GM12878 (cell line): ENCODE results near the gene MYT1. TPM values are rescaled to one million over a fixed set of nuclear protein-coding genes. Genes with fewer than 3 reads are reported as not detected.

Experiments used
- ATAC-seq: fragments of 200-7000 bp; cut with Tn5 transposase; 3 replicates; pipeline ENCODE4 v1.9.1; 2020; ENCODE audit warnings: mild to moderate bottlenecking, moderate library complexity
- BruUV-seq: library from RNA; stranded (reverse); fragments of 400-500 nt; replicated peaks from 2 replicates; lab custom pipeline; 2021; lab: Mats Ljungman, UMichigan
- CTCF ChIA-PET: fragments of 300-600 bp; sonication (Branson Sonifier 250); formaldehyde crosslinking; extraction: SDS; loops from one replicate; lab custom pipeline; 2021; ENCODE audit warnings: inconsistent platforms; lab: Yijun Ruan, JAX
- POLR2A ChIA-PET: fragments of 350-600 bp; formaldehyde crosslinking; extraction: SDS; loops from one replicate; lab custom pipeline; 2021; ENCODE audit warnings: inconsistent platforms; lab: Charles Lee
- RAD21 ChIA-PET: fragments of 300-600 bp; sonication (Branson Sonifier 250); formaldehyde crosslinking; loops from one replicate; lab custom pipeline; 2023; ENCODE audit warnings: antibody characterized with exemption; ENCODE audit not compliant: unreplicated experiment; lab: Charles Lee
- SMC1A ChIA-PET: fragments of 300-600 bp; sonication (Branson Sonifier 250); formaldehyde crosslinking; loops from one replicate; lab custom pipeline; 2023; ENCODE audit not compliant: unreplicated experiment, uncharacterized antibody; lab: Charles Lee
- DNase-seq: peaks from one replicate; pipeline ENCODE4 v3.0.0-alpha.2; 2011; ENCODE audit warnings: low read depth, low spot score
- FAIRE-seq: peaks from 3 replicates; lab custom pipeline; 2011; peaks lifted over from hg19 to GRCh38; lab: Jason Lieb, UNC
- H2AFZ ChIP-seq: 2 replicates; pipeline ENCODE4 v1.6.0; 2011; ENCODE audit warnings: low read depth, low read length, control low read depth; ENCODE audit not compliant: control insufficient read depth
- H3K27ac ChIP-seq: 2 replicates; pipeline ENCODE4 v1.5.1; 2011; ENCODE audit warnings: control low read depth; ENCODE audit not compliant: control insufficient read depth, insufficient read depth
- H3K27me3 ChIP-seq, 2 experiments: replicated peaks in 1 of 2; 2 replicates each; pipeline versions ENCODE4 v1.6.0 to v1.6.1; 2011; ENCODE audit warnings: low read length in 1 of 2; ENCODE audit not compliant: control insufficient read depth in 2 of 2, insufficient read depth in 2 of 2
- H3K36me3 ChIP-seq, 2 experiments: 2 replicates each; pipeline ENCODE4 v1.5.1; 2011; ENCODE audit warnings: low read length in 1 of 2; ENCODE audit not compliant: control insufficient read depth in 2 of 2, insufficient read depth in 2 of 2
- H3K4me1 ChIP-seq: 2 replicates; pipeline ENCODE4 v1.6.1; 2011; ENCODE audit warnings: mild to moderate bottlenecking, low read length, moderate library complexity, mixed read lengths; ENCODE audit not compliant: control insufficient read depth, insufficient read depth
- H3K4me2 ChIP-seq: 2 replicates; pipeline ENCODE4 v1.6.0; 2011; ENCODE audit warnings: control low read depth; ENCODE audit not compliant: control insufficient read depth, insufficient read depth
- H3K4me3 ChIP-seq: fragments of 200-600 bp; sonication (generic); 2 replicates; pipeline ENCODE4 v1.5.1; 2016
- H3K79me2 ChIP-seq: 2 replicates; pipeline ENCODE4 v1.6.0; 2011; ENCODE audit warnings: low read length; ENCODE audit not compliant: control insufficient read depth, insufficient read depth
- H3K9ac ChIP-seq: 2 replicates; pipeline ENCODE4 v1.8.0; 2011; ENCODE audit warnings: low read length, control low read depth, mixed read lengths; ENCODE audit not compliant: control insufficient read depth, insufficient read depth
- H3K9me3 ChIP-seq: replicated peaks from 3 replicates; pipeline ENCODE4 v1.5.1; 2011; ENCODE audit warnings: mild to moderate bottlenecking, low read length; ENCODE audit not compliant: control insufficient read depth, insufficient read depth
- H4K20me1 ChIP-seq: 2 replicates; pipeline ENCODE4 v1.6.0; 2011; ENCODE audit not compliant: control insufficient read depth, insufficient read depth
- BCL3 ChIP-seq: IDR thresholded peaks from 2 replicates; pipeline ENCODE4 v1.6.1; 2011; ENCODE audit warnings: borderline replicate concordance, low read depth, mild to moderate bottlenecking, moderate library complexity, low read length; ENCODE audit not compliant: insufficient read depth, poor library complexity, severe bottlenecking
- LARP7 ChIP-seq: fragments of 450-650 bp; IDR thresholded peaks from 2 replicates; pipeline ENCODE4 v1.6.1; 2017; ENCODE audit warnings: mild to moderate bottlenecking
- MEF2A ChIP-seq: IDR thresholded peaks from 2 replicates; pipeline ENCODE4 v1.6.1; 2011; ENCODE audit warnings: low read depth, mild to moderate bottlenecking, low read length, moderate library complexity; ENCODE audit not compliant: insufficient read depth
- MEF2B ChIP-seq: fragments of 450-650 bp; IDR thresholded peaks from 2 replicates; pipeline ENCODE4 v1.6.1; 2018; ENCODE audit warnings: mild to moderate bottlenecking, moderate library complexity; ENCODE audit not compliant: partially characterized antibody, poor library complexity, severe bottlenecking
- NBN ChIP-seq: fragments of 450-650 bp; IDR thresholded peaks from 2 replicates; pipeline ENCODE4 v1.6.1; 2016
- PAX8 ChIP-seq: fragments of 450-650 bp; IDR thresholded peaks from 2 replicates; pipeline ENCODE4 v1.6.1; 2017; ENCODE audit warnings: mild to moderate bottlenecking, moderate library complexity
- RCOR1 ChIP-seq: conservative IDR thresholded peaks from 2 replicates; pipeline ENCODE4 v1.6.1; 2012; ENCODE audit warnings: low read depth, low read length, improper control_type of control experiment
- SIX5 ChIP-seq: IDR thresholded peaks from 2 replicates; pipeline ENCODE4 v1.6.1; 2011; ENCODE audit warnings: mild to moderate bottlenecking, low read depth, low read length, moderate library complexity; ENCODE audit not compliant: severe bottlenecking
- SUZ12 ChIP-seq: fragments of 200-600 bp; sonication (generic); IDR thresholded peaks from one replicate; pipeline ENCODE4 v1.6.1; 2018; ENCODE audit warnings: antibody characterized with exemption, mild to moderate bottlenecking; ENCODE audit not compliant: unreplicated experiment
- TARDBP ChIP-seq: IDR thresholded peaks from 2 replicates; pipeline ENCODE4 v1.6.1; 2016; ENCODE audit warnings: borderline replicate concordance
- ZBED1 ChIP-seq: IDR thresholded peaks from 2 replicates; pipeline ENCODE4 v1.6.1; 2016; ENCODE audit warnings: borderline replicate concordance
- ZNF24 ChIP-seq: fragments of 450-650 bp; IDR thresholded peaks from 2 replicates; pipeline ENCODE4 v1.6.1; 2017; ENCODE audit warnings: antibody characterized with exemption, mild to moderate bottlenecking
- ZNF622 ChIP-seq: fragments of 450-650 bp; IDR thresholded peaks from 2 replicates; pipeline ENCODE4 v1.6.1; 2017; ENCODE audit warnings: mild to moderate bottlenecking, inconsistent platforms
- WGBS: methylation state at CpG from one replicate; pipeline ENCODE4 v1.1.6; 2016; ENCODE audit warnings: low lambda C conversion rate; ENCODE audit not compliant: insufficient replicate concordance, insufficient coverage; ENCODE audit errors: missing lambda C conversion rate; 5-methylcytosine and 5-hydroxymethylcytosine counted together
- in situ Hi-C: fragments of 300-500 bp; cut with MboI; formaldehyde crosslinking; loops from 9 replicates; pipeline ENCODE4 v1.14.3; 2018; ENCODE audit warnings: mixed read lengths
- intact Hi-C: fragments of 100-400 bp; cut with micrococcal nuclease; formaldehyde crosslinking; loops from one replicate; pipeline ENCODE4 v1.14.2; 2022; ENCODE audit not compliant: unreplicated experiment
- polyA plus RNA-seq, 11 experiments: library from polyadenylated mRNA; depleted of rRNA in 4 of 11; unstranded in 6 of 11; stranded (reverse) in 5 of 11; fragments of >200 nt; fragmentation: Nextera tagmentation in 4 of 11; fragmentation: Illumina TruSeq in 1 of 11; extraction: Ambion mirVana in 4 of 11; extraction: Trizol in 1 of 11; gene quantifications; 1 replicate in 1 of 11; 2 replicates in 10 of 11; pipeline versions ENCODE4 v1.2.1 to v1.2.3, GENCODE V29; 2011 to 2016; ENCODE audit warnings: inconsistent platforms in 2 of 11, missing spikeins in 2 of 11, low read depth in 1 of 11
- total RNA-seq, 4 experiments: library from RNA; depleted of rRNA in 3 of 4; stranded (reverse); fragments of >200 nt in 3 of 4; fragmentation: Illumina TruSeq in 1 of 4; extraction: Trizol in 1 of 4; gene quantifications; 2 replicates each; pipeline versions ENCODE4 v1.2.1 to v1.2.3, GENCODE V29; 2013 to 2021
- TF ChIP-seq, protein P1 (sequence below): IDR thresholded peaks from 2 replicates; pipeline ENCODE4 v1.6.1; 2012; ENCODE audit warnings: mild to moderate bottlenecking, low read depth, low read length

Gene MYT1
- total and polyA plus RNA-seq, 10 of the 15 experiments (the other 5 are each of a cell fraction or from before 2014, with no cell fraction given), result 0.01 to 0.10 TPM; not detected in 8

DNA sequence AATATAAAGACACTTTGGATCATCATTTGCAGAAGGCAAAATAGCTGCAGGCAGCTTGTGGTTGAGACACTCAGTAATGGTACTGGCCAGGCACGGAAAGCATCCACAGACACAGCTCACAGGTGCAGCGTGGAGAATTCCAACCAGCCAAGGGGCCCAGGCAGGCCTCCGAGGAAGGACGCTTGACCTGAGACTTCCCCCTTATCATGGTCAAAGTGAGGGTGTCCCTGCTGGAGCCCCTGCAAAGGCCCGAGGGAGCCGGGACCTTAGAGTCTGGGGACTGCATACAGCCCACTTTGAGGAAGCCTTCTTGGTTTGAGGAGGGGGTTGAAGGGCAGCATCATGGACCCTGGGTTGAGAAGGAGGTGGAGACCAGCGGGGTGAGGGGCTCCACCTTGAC lies 15.1 kb upstream of the MYT1 start:
- Histone ChIP-seq H3K4me2 (no peak overlapping the region), H3K9me3 (peaks cover 5% of the 10 kb centered on the region; the same call in 2 of the 3 replicates), H3K9ac (no peak overlapping the region), H4K20me1 (no peaks in the 10 kb centered on the region), H3K4me3 (no peak overlapping the region), H3K79me2 (no peaks in the 10 kb centered on the region), H3K36me3 (no peaks in the 10 kb centered on the region), H3K27me3 (no peaks in the 10 kb centered on the region), H2AFZ (no peak overlapping the region), H3K4me1 (no peaks in the 10 kb centered on the region), H3K27ac (no peak overlapping the region)
- ChIA-PET CTCF (no interaction called here), POLR2A (no interaction called here), RAD21 (no interaction called here), SMC1A (no interaction called here)
- no peak for FAIRE-seq
- BruUV-seq, result no TSS peak
- no peak for ATAC-seq
- 54% methylated on average over 7 of the region's 7 CpGs for WGBS
- no peak for DNase-seq
- in situ Hi-C loops, result no loop called here
- intact Hi-C loops, result no loop called here
- TF ChIP-seq ZBED1 (no peak), PAX8 (no peak)

DNA sequence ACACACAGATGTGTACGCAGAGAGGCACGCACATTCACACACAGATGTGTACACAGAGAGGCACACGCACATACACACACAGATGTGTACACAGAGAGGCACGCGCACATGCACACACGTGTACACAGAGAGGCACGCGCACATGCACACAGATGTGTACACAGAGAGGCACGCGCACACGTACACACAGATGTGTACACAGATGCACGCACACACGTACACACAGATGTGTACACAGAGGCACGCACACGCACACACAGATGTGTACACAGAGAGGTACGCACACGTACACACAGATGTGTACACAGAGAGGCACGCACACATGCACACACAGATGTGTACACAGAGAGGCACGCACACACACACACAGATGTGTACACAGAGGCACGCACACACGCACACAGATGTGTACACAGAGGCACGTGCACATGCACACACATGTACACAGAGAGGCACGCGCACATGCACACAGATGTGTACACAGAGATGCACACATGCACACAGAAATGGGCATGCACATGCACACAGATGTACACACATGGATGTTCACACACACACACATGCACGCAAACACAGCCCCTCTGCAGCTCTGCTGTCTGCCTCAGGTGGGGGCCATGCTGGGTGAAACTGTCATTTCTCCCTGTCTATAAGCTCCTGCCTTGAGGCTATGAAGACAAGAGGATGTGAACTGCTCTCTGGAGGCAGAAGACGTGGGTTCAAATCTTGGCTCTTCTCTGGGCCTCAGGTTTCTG lies 14.3 kb upstream of the MYT1 start:
- H3K9ac ChIP-seq, result no peak overlapping the region
- no peaks in the 10 kb centered on the region for H4K20me1 ChIP-seq
- in situ Hi-C loops, result no loop called here
- 76% methylated on average over 25 of the region's 26 CpGs for WGBS
- no peaks in the 10 kb centered on the region for H3K27me3 ChIP-seq
- no peak overlapping the region for H3K4me2 ChIP-seq
- no peaks in the 10 kb centered on the region for H3K36me3 ChIP-seq
- ChIA-PET POLR2A (no interaction called here), CTCF (no interaction called here), RAD21 (no interaction called here), SMC1A (no interaction called here)
- BruUV-seq, result no TSS peak
- H3K4me3 ChIP-seq, result no peak overlapping the region
- no peak for DNase-seq
- FAIRE-seq, result no peak
- no peak overlapping the region for H3K27ac ChIP-seq
- H2AFZ ChIP-seq, result no peak overlapping the region
- H3K79me2 ChIP-seq, result no peaks in the 10 kb centered on the region
- intact Hi-C loops, result no loop called here
- no peak for ATAC-seq
- no peaks in the 10 kb centered on the region for H3K4me1 ChIP-seq
- peaks cover 5% of the 10 kb centered on the region; the same call in 2 of the 3 replicates for H3K9me3 ChIP-seq
- TF ChIP-seq MEF2A, result no peak
- no peak for TF ChIP-seq SUZ12
- TF ChIP-seq RCOR1, result no peak
- TF ChIP-seq, protein P1, sequence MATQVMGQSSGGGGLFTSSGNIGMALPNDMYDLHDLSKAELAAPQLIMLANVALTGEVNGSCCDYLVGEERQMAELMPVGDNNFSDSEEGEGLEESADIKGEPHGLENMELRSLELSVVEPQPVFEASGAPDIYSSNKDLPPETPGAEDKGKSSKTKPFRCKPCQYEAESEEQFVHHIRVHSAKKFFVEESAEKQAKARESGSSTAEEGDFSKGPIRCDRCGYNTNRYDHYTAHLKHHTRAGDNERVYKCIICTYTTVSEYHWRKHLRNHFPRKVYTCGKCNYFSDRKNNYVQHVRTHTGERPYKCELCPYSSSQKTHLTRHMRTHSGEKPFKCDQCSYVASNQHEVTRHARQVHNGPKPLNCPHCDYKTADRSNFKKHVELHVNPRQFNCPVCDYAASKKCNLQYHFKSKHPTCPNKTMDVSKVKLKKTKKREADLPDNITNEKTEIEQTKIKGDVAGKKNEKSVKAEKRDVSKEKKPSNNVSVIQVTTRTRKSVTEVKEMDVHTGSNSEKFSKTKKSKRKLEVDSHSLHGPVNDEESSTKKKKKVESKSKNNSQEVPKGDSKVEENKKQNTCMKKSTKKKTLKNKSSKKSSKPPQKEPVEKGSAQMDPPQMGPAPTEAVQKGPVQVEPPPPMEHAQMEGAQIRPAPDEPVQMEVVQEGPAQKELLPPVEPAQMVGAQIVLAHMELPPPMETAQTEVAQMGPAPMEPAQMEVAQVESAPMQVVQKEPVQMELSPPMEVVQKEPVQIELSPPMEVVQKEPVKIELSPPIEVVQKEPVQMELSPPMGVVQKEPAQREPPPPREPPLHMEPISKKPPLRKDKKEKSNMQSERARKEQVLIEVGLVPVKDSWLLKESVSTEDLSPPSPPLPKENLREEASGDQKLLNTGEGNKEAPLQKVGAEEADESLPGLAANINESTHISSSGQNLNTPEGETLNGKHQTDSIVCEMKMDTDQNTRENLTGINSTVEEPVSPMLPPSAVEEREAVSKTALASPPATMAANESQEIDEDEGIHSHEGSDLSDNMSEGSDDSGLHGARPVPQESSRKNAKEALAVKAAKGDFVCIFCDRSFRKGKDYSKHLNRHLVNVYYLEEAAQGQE, result no peak
- no peak for TF ChIP-seq ZNF622
- TF ChIP-seq TARDBP, result no peak
- TF ChIP-seq LARP7, result no peak
- no peak for TF ChIP-seq ZNF24
- no peak for TF ChIP-seq BCL3
- TF ChIP-seq NBN, result no peak
- no peak for TF ChIP-seq SIX5
- no peak for TF ChIP-seq MEF2B
